ENCODE results near the gene KLHDC7A.

GRCh38 chr1:18481190-18481920 is 625 bp downstream of the KLHDC7A start:
- TF ChIP-seq CTCF (IDR thresholded peaks at IDR 0.05): no peak
- TF ChIP-seq EZH2phosphoT487 (IDR thresholded peaks at IDR 0.05): no peak
- no peak for TF ChIP-seq EZH2 (IDR thresholded peaks at IDR 0.05)
